Hematopoietic multipotent progenitor cell treated with erythropoietin and hydrocortisone succinate and interleukin-3 and kit ligand, for 8 days (in vitro differentiated cells): ENCODE measurements around the gene HLA-DQB2.

Source experiments
- DNase-seq: peaks from one replicate; pipeline ENCODE4 v3.0.0-alpha.2; 2015

HLA-DQB2 gene

DNA sequence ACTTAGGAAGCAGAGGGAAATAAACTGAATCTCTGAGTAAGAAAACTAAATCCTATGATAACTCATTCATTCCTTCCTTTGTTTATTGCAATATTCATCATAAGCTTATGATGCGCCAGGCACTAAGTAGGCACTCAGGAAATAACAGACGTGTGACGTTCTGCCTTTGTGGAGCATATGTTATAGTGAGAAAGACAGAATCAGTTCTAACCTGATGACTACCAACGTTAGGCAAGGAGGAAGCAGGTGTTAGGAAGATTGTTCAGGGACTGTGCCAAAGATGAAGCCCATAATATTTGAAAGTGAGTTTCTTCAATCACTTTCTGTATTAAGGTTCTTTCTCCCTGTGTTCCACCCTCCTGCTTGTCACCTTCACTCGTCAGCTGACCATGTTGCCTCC, 18.6 kb downstream of the HLA-DQB2 start:
- DNase-seq, result no peak

DNA sequence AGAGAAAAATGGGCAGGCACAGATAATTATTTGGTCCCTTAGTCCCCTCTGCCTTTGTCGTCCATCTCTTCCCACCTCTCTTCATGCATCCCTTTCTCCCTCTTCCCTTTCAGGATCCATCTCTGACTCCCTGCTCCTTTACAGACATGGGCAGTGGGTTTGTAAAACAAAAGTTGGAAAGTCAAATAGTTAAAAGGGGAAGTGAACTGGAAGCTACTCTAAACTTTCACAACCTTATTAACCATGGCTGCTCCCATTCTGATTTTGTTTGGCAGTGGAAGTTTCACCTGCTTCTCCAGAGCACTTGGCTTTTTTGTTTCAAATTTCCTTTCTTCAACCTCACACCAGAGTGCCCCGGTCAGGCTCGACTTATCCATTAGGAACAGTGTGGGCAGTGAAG, 21.0 kb downstream of the HLA-DQB2 start:
- DNase-seq, result no peak

DNA sequence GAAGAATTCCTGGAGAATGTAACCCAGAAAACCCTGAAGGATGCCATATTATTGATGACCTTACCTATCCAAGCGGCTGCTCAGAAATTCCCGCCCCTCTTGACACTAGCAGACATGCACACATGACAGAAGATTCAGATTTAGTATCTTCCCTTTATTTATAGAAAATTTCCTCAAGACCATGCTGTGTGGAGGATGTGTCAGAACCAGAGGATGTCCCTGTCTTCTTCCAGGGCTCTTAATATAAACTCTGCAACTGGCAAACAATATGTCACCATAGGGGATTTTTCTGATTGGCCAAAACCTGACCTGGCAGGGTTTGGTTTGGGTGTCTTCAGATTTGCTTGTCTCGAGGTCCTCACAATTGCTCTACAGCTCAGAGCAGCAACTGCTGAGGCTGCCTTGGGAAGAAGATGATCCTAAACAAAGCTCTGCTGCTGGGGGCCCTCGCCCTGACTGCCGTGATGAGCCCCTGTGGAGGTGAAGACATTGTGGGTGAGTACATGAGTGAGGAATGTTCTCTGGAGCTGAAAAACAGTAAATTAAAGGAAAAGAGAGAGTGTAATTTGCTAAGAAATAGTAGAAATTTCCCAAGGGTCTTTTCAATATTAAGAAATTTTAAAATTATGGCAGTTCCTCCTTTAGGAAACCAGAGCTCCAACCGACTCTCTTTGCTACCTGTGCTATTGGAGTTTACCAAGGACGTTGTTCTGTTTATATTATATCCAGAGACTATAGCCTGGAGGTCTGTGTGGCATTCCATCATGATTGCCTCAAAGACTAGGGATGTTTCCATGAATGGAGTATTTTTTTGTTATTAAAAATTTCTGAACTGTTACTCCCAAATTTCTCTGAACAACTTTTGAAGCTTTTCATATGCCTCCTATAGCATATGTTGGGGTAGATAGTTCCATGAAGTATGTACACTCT, 22.0 kb downstream of the HLA-DQB2 start, which contains the start of gene HLA-DQA2:
HLA-DQA2 (plus strand) TSS at position 361 of the 930 bp plus-strand sequence; CDS start at position 414, 53 bp downstream.
- no peak for DNase-seq

DNA sequence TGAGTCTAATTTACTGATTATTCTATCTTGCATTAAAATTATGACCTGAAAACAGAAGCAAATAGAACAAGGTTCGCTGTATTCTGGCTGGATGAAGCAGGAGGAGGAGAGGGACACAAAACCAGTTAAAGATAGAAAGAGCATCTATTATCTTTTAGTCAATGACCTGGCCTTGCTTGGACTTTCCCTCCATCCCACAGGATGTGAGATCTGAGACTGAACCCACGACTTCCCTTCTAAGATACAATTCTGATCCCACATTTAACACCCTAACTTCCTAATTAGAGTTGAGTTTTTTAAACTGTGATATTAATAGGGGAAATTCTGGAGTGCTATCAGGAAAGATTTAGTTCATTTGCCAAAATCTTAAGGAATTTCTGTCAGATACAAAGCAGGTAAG, 25.2 kb downstream of the HLA-DQB2 start:
- no peak for DNase-seq

DNA sequence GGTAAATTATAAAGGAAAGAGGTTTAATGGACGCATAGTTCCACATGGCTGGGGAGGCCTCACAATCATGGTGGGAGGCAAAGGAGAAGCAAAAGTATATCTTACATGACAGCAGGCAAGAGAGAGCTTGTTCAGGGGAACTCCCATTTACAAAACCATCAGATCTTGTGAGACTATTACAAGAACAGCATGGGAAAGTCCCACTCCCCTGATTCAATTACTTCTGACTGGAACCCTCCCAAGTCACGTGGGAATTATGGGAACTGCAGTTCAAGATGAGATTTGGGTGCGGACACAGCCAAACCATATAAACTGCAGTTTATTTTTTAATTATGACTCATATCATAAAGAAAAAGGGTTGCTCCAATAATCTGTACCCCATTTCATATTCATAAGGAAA, 44.5 kb downstream of the HLA-DQB2 start:
- no peak for DNase-seq

DNA sequence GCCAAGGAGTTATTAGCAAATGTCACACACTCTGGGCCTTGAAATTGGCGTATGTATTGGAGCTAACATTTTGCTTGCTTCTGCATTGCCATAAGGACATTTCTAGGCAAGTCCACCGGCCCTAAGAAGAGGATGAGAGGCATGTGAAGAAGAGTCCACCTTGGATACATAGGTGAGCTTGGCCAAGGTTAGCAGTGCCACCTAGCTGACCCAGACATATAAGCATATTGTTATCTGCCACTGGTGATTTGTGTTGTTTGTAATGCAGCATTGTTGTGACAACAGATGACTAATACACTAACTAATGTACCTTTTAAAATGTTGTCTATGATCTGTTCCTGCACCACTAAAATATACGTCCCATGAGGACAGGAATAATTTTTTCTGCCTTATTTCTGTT, 46.9 kb downstream of the HLA-DQB2 start:
- DNase-seq, result no peak

DNA sequence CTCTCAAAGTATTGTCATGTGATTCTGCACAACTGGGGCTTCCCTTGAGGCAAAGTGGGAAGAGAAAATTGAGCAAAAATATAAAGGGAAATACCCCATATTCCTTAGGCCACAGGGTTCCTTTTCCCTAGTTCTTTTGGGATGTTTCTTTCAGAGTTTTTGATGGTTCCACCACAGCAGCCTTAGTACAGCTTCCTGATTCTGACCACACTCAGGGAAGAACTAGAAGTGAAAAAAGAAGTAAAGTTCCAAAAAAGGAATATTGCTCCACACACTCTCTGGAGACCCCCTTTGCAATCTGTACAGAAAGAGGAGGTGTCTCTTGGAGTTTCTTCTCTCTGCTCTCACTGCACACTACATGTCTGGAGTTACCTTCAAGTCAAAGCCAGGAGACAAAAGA, 50.1 kb downstream of the HLA-DQB2 start:
- DNase-seq, result no peak

DNA sequence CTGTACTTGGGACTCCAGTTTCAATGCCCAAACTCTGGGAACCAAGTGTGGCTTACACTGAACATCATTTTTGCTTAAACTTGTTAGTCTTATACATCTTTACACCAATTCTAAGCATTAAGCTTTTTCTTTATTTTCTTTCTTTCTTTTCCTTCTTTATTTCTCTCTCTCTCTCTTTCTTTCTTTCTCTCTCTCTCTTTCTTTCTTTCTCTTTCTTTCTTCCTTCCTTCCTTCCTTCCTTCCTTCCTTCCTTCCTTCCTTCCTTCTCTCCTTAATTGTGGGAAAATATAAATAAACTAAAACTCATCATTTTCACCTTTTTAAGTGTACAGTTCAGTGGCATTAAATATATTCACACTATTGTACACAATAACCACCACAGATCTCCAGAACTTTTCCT, 53.7 kb downstream of the HLA-DQB2 start:
- no peak for DNase-seq
